Fibroblast of the aortic adventitia (primary cell): Measurements from ENCODE around the gene PLCH1. TPM values are rescaled to one million over a fixed set of nuclear protein-coding genes. Genes with fewer than 3 reads are reported as not detected.

Experiments
- DNase-seq: peaks from one replicate; pipeline ENCODE4 v3.0.0-alpha.2; 2010; ENCODE audit warnings: low read depth
- H3K4me3 ChIP-seq: 2 replicates; pipeline ENCODE4 v1.5.1; 2011; ENCODE audit warnings: low read depth, mild to moderate bottlenecking, control low read depth, low read length, moderate library complexity
- CTCF ChIP-seq: IDR thresholded peaks from 2 replicates; pipeline ENCODE4 v1.5.1; 2011; ENCODE audit warnings: mild to moderate bottlenecking, low read length, control low read depth, inconsistent platforms; ENCODE audit not compliant: insufficient read depth
- total RNA-seq: library from RNA; depleted of rRNA; stranded (reverse); fragments of >200 nt; gene quantifications from 2 replicates; pipeline ENCODE4 v1.2.3, GENCODE V29; 2012; ENCODE audit warnings: low replicate concordance

The PLCH1 gene
- total RNA-seq, 1 donor = 0.09 TPM

DNA sequence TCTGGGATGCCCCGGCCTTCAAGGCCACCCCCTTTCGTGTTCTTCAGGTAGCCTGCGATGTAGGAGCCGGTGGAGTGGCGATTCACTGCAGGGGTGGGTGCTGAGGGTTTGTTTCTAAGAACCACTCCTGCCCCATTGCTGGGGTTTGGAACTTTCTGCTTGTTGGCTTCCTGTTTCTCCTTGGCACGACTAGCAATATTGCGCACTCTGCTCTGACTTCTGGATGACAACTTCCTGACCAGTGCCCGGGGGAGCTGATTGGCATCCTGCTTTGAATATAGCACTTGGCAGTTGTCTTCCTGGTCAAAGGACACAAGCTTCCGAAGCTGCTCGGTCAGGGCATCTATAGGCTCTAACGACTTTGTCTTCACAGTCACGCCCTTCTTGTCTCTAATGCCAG, 263.8 kb downstream of the PLCH1 start:
- no peak overlapping the region for H3K4me3 ChIP-seq
- TF ChIP-seq CTCF = no peak
- no peak for DNase-seq

GRCh38 chr3:155465664-155466063, 279.2 kb downstream of the PLCH1 start:
- DNase-seq = no peak
- no peak overlapping the region for H3K4me3 ChIP-seq
- no peak for TF ChIP-seq CTCF

GRCh38 chr3:155462672-155463071, 282.2 kb downstream of the PLCH1 start:
- TF ChIP-seq CTCF = no peak
- DNase-seq = no peak
- H3K4me3 ChIP-seq = no peak overlapping the region

- TF ChIP-seq CTCF = no peak
- DNase-seq = no peak
- no peak overlapping the region for H3K4me3 ChIP-seq
Observed at GRCh38 chr3:155457591-155457990, 287.3 kb downstream of the PLCH1 start.

DNA sequence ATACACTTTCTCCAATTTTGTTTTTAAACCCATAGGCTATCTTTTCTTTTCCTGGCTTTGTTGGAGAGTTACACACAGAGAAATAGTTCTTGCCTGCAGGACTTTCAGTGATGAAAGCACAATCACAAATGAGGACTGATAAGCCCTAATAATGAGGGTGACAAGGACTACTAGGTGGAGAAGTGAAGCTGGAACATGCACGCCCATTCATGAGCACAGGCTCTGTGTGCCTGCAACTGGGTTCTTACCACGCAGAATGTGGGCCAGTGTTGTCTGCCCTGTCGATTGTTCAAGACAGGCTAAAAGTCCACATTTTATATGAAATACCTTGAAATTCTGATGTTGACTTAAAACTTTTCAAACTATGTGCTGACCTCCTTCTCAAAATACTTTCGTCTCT, 289.1 kb downstream of the PLCH1 start:
- DNase-seq = no peak
- no peak for TF ChIP-seq CTCF

DNA sequence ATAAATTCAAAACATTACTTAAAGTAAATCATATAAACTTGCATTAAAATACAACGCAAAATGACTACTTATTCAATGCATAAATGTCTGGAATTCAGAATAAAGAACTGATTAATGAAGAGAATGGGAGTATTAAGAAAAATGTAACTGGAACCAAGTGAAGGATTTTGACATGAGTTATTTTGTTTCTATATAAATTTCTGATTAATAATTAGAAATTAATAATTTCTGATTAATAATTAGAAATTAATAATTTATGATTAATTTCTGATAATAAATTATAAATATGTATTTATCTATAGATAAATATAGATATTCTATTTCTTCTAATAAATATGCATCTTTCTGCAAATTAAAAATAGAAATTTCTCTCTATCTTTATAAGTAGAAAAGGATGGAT, 291.4 kb downstream of the PLCH1 start:
- DNase-seq = no peak
- no peak overlapping the region for H3K4me3 ChIP-seq
- no peak for TF ChIP-seq CTCF

More for the DNA sequence above, 289.1 kb downstream of the PLCH1 start:
- H3K4me3 ChIP-seq = no peak overlapping the region

- no peak for TF ChIP-seq CTCF
- peak; percentile 71 for DNase-seq
- H3K4me3 ChIP-seq = no peak overlapping the region
Observed at GRCh38 chr3:155449613-155450267, 295.1 kb downstream of the PLCH1 start.
